DOHH2 (cell line): Measurements from ENCODE around the gene ATXN7.
A peak's percentile ranks its signal among the peaks of the same experiment; 100 is the strongest.

ENCODE experiments used
- H3F3A ChIP-seq: fragments of 200-600 bp; sonication (generic), shearing (Covaris generic); 2 replicates; pipeline ENCODE4 v1.6.0; 2016; ENCODE audit warnings: antibody characterized with exemption, mild to moderate bottlenecking; ENCODE audit not compliant: control insufficient read depth, insufficient read depth
- H3K27ac ChIP-seq: fragments of 200-600 bp; sonication (generic); 2 replicates; pipeline ENCODE4 v1.5.1; 2014; ENCODE audit warnings: low read depth, mild to moderate bottlenecking, low read length, moderate library complexity
- H3K27me3 ChIP-seq: fragments of 200-600 bp; sonication (generic); 2 replicates; pipeline ENCODE4 v1.6.1; 2014; ENCODE audit warnings: mild to moderate bottlenecking, low read length, mixed read lengths; ENCODE audit not compliant: control insufficient read depth
- H3K36me3 ChIP-seq: fragments of 200-600 bp; sonication (generic); 2 replicates; pipeline ENCODE4 v1.6.1; 2014; ENCODE audit warnings: mild to moderate bottlenecking, low read length, moderate library complexity, mixed read lengths; ENCODE audit not compliant: control insufficient read depth
- H3K4me1 ChIP-seq: fragments of 200-600 bp; sonication (generic); 2 replicates; pipeline ENCODE4 v1.6.1; 2014; ENCODE audit warnings: mild to moderate bottlenecking, low read length, mixed read lengths; ENCODE audit not compliant: control insufficient read depth
- H3K4me2 ChIP-seq: fragments of 200-600 bp; sonication (generic); 2 replicates; pipeline ENCODE4 v1.6.0; 2014; ENCODE audit warnings: mild to moderate bottlenecking, low read length, moderate library complexity
- H3K4me3 ChIP-seq: fragments of 200-600 bp; sonication (generic); 2 replicates; pipeline ENCODE4 v1.5.1; 2014; ENCODE audit warnings: mild to moderate bottlenecking, low read length, mixed read lengths
- H3K79me2 ChIP-seq: fragments of 200-600 bp; sonication (generic); 2 replicates; pipeline ENCODE4 v1.6.1; 2014; ENCODE audit warnings: mild to moderate bottlenecking, low read length, mixed read lengths; ENCODE audit not compliant: control insufficient read depth
- H3K9me2 ChIP-seq: fragments of 200-600 bp; sonication (generic); replicated peaks from 2 replicates; pipeline ENCODE4 v1.6.1; 2014; ENCODE audit warnings: mild to moderate bottlenecking, low read length, mixed read lengths; ENCODE audit not compliant: control insufficient read depth
- H3K9me3 ChIP-seq: fragments of 200-600 bp; sonication (generic); 2 replicates; pipeline ENCODE4 v1.6.1; 2014; ENCODE audit warnings: antibody characterized with exemption, low read length, mixed read lengths; ENCODE audit not compliant: control insufficient read depth, insufficient read depth
- H4K20me1 ChIP-seq: fragments of 200-600 bp; sonication (generic); 2 replicates; pipeline ENCODE4 v1.6.0; 2014; ENCODE audit warnings: low read depth, mild to moderate bottlenecking, antibody characterized with exemption, low read length, moderate library complexity; ENCODE audit not compliant: control insufficient read depth, insufficient read depth
- CTCF ChIP-seq: fragments of 200-600 bp; sonication (generic); IDR thresholded peaks from one replicate; pipeline ENCODE4 v1.5.1; 2014; ENCODE audit warnings: antibody characterized with exemption, mild to moderate bottlenecking, low read depth, low read length; ENCODE audit not compliant: poor library complexity, severe bottlenecking
- EZH2phosphoT487 ChIP-seq: fragments of 200-600 bp; sonication (generic); IDR thresholded peaks from 2 replicates; pipeline ENCODE4 v1.6.1; 2017; ENCODE audit warnings: borderline replicate concordance, mild to moderate bottlenecking, antibody characterized with exemption, low read length, moderate library complexity, mixed read lengths

ATXN7 gene

GRCh38 chr3:64033069-64033468 is 169.4 kb downstream of the ATXN7 start:
- Histone ChIP-seq H3K9me2 (no peaks in the 10 kb centered on the region), H3K27ac (no peak overlapping the region), H3K9me3 (peaks cover 10% of the 10 kb centered on the region; the same call in 1 of the 2 replicates), H3K27me3 (peaks cover 10% of the 10 kb centered on the region), H3K4me3 (no peak overlapping the region), H3K4me2 (no peak overlapping the region), H4K20me1 (no peaks in the 10 kb centered on the region), H3K79me2 (no peaks in the 10 kb centered on the region), H3K4me1 (peaks cover 18% of the 10 kb centered on the region), H3K36me3 (no peaks in the 10 kb centered on the region), H3F3A (no peaks in the 10 kb centered on the region; the same call in 1 of the 2 replicates)
- no peak for TF ChIP-seq EZH2phosphoT487
- TF ChIP-seq CTCF, result no peak

GRCh38 chr3:64037084-64037483 is 173.4 kb downstream of the ATXN7 start:
- no peak overlapping the region for H3K4me3 ChIP-seq
- TF ChIP-seq EZH2phosphoT487 (no peak), CTCF (no peak)
- no peak overlapping the region for H3K4me2 ChIP-seq
- peaks cover 42% of the 10 kb centered on the region for H3K4me1 ChIP-seq
- no peaks in the 10 kb centered on the region for H3K79me2 ChIP-seq
- no peaks in the 10 kb centered on the region for H4K20me1 ChIP-seq
- H3K27ac ChIP-seq, result no peak overlapping the region
- no peaks in the 10 kb centered on the region for H3K9me2 ChIP-seq
- H3F3A ChIP-seq, result peaks cover 18% of the 10 kb centered on the region
- no peaks in the 10 kb centered on the region for H3K27me3 ChIP-seq
- peaks cover 10% of the 10 kb centered on the region; the same call in 1 of the 2 replicates for H3K9me3 ChIP-seq
- no peaks in the 10 kb centered on the region for H3K36me3 ChIP-seq

DNA sequence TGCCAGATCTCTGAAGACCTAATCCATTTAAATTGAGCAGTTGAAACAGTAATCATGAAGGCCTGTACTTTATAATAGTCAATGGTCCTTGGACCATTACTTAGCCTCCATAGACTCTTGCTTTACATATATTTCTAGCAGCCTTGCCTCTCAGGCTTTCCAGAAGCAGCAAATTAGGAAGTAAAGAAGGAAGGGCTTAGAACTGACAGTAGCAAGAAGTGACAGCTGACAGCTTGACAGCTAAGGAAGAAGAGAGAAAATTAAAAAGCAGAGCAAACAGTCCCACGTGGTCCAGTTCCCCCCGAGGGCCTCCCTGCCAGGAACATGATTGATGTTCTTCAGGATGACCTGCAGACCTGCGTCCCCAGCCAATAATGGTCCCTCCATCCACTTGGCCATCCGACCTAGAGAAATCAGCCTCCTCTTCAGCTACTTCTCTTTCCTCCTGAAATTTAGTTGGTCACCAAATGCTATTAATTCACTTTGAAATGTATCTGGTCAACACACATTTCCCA is 174.6 kb downstream of the ATXN7 start:
- H3K4me2 ChIP-seq, result peak overlapping the region; percentile 92
- H3K27me3 ChIP-seq, result no peaks in the 10 kb centered on the region
- H3F3A ChIP-seq, result peaks cover 18% of the 10 kb centered on the region
- H3K79me2 ChIP-seq, result no peaks in the 10 kb centered on the region
- H3K9me3 ChIP-seq, result peaks cover 10% of the 10 kb centered on the region; the same call in 1 of the 2 replicates
- peak overlapping the region; percentile 90 for H3K27ac ChIP-seq
- TF ChIP-seq CTCF (no peak), EZH2phosphoT487 (no peak)
- no peaks in the 10 kb centered on the region for H4K20me1 ChIP-seq
- H3K4me1 ChIP-seq, result peaks cover 42% of the 10 kb centered on the region
- peak overlapping the region; percentile 58 for H3K4me3 ChIP-seq
- no peaks in the 10 kb centered on the region for H3K9me2 ChIP-seq
- no peaks in the 10 kb centered on the region for H3K36me3 ChIP-seq
